ENCODE results near the gene CUL1.

Gene CUL1

DNA sequence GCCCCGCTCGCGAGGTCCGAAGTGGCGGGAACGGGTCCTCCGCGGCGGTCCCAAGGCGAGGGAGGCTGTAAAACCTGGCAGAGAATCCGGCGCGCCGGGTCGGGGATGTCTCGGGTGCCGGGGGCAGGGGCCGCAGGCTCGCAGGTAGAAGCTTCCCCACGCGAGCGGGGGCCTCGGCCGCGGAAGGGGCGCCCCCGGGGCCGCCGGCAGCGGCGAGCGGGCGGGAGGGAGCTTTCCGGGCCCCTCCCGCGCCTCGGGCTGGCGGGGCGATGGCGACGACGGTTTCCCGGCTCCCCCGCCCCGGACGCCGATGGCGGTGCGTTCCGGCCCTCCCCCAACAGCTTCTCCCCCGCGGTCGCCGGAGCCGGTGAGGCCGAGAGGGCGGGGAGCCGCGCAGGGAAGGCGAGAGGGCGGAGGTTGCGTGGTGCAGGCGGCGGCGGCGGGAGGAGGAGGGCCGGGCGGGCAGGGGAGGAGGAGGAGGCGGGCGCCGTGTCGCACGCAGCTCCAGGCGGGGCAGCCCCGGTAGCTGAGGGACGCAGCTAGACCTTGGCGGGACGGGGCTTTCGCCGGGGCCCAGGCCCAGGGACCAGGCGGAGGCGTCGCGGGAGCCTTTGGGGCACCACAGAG, at the start of gene CUL1:
Gene CUL1, plus strand, starts transcription at position 507 of the 627 bp plus-strand sequence. CDS start 31,220 bp downstream, outside the sequence.
- peak; percentile 82 for DNase-seq (ENCODE audit: low read depth)

DNA sequence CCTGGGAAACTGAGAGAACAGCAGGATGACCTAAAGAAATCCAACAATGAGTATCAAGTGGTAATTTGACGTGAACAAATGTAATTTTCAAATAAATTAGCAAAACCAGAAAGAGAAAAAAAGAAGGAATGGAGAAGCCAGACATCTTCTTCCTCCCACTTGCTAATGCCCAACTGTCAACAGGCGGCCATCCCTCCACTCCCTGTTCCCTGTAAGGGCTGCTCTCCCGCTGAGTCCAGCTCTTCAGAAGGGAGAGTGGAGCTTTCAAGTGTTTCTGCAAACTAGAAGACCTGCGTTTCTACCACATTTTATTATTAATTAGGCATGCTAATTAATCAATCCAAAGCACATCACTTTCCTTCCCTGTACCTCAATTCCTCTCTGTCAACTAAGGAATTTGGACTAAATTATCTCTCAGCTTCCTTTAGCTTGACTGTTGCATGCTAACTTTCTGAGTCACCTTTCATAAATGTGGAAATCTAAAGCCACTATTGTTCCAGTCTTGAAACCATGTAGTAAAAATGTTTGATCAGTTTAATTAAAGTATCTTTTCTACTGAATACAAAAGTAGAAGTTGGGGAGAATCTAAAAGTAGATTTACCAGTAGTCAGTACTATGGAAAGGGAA, 48.4 kb upstream of the CUL1 start:
- DNase-seq (ENCODE audit: low read depth), result peak; percentile 71

DNA sequence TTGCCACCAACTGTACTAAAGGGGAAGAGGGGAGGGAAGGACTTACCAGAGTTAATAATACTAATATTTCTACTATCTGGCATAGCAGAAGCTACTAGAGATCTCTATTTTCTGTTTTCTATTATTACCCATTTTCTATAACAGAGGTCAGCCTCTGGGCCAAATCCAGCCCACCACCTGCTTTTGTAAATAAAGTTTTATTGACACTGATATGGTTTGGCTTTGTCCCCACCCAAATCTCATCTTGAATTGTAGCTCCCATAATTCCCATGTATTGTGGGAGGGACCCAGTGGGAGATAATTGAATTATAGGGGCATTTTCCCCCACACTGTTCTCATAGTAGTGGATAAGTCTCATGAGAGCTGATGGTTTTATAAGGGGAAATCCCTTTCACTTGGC, 45.9 kb upstream of the CUL1 start:
- DNase-seq (ENCODE audit: low read depth), result no peak

DNA sequence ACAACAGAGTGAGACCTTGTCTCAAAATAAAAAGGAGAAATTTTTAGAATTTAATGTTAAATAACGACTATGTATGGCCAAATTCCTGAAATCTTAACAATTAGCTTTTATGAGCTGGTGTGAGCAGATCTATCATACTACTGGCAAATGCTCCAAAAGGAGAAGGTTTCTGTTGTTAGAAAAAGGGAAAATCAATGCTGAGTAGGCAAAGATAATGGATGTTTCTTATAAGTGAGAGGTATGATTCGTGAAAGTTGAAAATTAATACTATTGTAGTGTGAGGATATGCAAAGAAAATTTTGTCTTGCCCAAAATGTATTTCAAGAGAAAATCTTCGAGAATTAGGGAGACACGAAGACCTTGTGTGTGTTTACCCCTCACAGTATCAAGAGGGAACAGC, 40.8 kb upstream of the CUL1 start:
- DNase-seq (ENCODE audit: low read depth), result no peak

DNA sequence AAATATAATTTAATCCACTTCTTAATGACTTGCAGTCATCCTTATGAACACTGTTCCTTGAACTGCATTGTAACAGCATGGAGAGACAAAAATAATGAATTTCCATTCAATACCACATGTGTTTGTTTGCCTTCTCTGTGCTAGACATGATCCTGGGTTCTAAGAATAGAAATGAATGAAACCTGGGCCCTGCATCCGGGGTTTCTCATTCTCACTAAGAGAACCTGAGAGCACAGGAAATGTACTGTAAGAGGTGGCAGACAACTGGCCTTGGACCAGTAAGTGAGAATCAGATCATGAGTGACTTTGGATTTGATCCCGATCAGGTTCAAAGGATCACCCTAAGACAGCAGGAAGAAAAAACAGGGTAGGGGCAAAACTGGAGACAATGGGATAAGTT, 37.2 kb upstream of the CUL1 start:
- no peak for DNase-seq (ENCODE audit: low read depth)

DNA sequence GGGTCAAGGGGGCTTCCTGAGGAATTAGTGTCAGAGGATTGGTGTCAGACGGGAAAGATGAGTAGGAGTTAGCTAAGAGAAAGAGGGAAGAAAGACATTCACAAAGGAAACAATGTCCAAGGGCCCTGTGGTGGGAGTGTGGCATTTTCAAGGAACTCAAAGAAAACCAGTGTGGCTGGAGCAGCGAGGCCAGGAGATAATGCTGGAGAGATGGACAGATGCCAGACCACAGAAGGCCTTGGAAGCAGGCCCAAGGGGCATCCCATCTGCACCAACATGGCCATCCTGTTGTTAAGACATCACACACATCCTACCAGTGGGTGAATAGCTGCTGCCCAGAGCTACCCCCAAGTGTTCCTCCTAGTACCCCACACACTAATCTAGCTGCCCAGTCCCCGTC, 36.1 kb upstream of the CUL1 start:
- DNase-seq (ENCODE audit: low read depth), result peak; percentile 27

DNA sequence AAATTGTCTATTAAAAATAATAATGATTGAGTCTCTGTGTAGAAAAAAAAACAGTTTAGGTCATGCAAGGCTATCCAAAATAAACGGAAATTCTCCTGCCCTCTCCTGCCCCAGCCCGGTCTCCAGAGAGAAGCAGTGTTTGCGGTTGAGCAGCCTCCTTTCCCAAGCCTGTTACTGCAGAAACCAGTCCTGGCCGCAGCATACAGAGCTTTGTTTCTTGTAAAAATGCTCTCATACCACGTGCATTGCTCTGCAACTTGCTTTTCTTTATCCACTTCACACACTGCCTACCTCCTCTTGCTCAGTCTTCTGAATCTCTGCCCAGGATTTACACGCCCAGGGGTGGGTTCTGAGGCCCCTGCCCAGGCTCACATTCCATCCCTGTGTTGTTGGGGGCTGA, 34.4 kb upstream of the CUL1 start:
- peak; percentile 31 for DNase-seq (ENCODE audit: low read depth)

DNA sequence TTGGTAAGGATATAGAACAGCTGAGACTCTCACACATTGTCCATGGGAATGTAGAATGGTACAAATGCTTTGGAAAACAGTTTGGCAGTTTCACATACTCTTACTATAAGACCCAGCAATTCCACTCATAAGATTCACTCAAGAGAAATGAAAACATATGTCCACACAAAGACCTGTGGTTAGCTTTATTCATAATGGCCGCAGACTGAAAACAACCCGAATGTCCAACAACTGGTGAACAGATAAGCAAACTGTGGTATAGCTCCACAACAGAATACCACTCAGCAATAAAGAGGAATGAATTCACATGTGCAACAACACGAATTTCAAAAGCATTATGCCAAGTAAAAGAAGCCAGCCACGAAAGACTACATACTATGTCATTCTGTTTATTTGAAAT, 33.5 kb upstream of the CUL1 start:
- no peak for DNase-seq (ENCODE audit: low read depth)

DNA sequence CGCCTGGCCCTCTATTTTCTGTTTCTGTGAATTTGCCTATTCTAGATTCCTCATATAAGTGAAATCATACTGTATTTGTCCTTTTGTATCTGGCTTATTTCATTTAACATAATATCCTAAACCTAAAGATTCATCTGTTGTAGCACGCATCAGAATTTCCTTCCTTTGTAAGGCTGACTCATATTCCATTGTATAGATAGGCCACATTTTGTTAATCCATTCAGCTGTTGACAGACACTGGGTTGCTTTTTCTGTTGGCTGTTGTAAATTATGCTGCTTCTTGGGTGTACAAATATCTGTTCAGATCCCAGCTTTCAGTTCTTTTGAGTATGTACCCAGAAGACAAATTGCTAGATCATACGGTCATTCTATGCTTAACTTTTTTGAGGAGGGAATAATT, 28.8 kb upstream of the CUL1 start:
- no peak for DNase-seq (ENCODE audit: low read depth)

DNA sequence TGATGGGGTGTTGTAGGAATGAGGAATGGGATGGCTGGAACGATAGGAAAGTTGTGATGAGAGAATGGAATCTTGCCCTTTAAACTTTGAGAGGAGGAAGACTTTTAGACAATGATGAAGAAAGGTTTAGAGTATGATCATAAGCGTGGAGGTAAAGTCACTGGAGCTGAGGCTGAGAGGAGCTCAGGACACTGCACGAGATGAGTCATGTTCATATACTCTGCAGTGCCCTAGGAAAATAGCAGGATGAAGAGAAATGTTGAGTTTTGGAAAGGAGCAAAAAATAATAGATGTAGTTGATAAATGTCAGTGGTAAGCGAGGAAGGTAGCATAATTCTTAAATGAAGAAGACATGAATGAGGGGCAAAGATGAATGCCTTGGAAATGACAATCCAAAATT, 28.3 kb upstream of the CUL1 start:
- no peak for DNase-seq (ENCODE audit: low read depth)

DNA sequence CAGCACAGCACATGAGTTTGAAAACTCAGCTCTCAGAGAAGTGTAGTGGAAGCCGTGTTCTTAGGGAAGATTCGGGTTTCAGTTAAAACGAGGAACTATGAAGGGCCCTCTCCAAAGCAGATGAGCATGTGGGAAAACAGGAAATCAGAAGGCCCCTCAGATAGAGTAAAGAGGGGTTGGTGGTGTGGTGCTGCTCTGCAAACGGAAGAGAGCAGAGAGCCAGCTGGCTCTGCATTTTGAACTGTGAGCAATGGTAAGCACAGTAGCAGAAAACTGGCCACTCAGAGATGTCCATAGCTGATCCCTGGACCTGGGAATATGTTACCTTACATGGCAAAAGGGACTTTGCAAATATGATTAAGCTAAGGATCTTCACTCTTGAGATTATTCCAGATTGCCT, 27.9 kb upstream of the CUL1 start:
- no peak for DNase-seq (ENCODE audit: low read depth)

DNA sequence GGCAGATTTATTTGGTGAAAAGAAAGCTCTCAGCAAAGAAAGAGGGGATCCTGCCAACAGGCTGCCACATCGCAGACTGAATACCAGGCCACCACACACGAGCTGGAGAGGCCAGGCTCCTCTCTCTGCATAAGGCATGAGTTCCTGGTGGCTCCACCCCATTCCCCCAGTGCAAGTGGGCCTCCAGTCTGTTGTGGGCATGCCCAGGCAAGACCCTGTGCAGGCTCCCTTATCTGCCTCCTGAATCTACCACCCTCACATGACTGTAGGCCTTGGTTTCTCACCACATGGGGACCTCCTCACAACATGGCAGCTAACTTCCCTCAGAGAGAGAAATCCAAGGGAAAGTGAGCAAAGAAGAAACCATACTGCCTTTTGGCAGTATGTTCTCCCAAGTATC, 26.7 kb upstream of the CUL1 start:
- peak; percentile 13 for DNase-seq (ENCODE audit: low read depth)

DNA sequence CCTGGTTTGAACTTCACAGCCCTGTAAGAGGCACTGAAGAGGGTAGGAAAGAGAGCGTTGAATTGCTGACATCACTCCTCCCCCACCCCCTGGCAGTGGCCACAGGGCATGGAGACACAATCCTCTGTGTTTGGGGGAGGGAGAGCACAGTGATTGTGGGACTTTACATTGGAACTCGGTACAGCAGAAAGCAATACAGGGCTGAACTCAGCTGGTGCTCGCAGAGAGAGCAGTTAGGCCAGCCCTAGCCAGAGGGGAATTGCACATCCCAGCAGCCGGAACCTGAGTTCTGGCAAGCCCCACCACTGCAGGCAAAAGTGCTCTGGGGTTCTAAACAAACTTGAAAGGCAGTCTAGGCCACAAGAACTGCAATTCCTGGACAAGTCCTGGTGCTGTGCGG, 24.0 kb upstream of the CUL1 start:
- no peak for DNase-seq (ENCODE audit: low read depth)

DNA sequence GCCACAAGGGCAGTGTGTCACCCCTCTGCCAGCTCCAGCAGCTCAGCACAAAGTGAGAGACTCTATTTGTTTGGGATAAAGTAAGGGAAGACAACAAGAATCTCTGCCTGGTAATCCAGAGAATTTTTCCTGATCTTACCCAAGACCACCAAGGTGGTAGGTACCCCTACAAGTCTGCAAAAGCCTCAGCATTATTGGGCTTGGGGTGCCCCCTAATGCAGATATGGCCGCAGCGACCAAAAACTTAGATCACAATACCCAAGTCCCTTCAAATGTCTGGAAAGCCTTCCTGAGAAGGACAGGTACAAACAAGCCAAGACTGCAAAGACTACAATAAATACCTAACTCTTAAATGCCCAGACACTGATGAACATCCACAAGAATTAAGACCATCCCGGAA, 22.4 kb upstream of the CUL1 start:
- DNase-seq (ENCODE audit: low read depth), result no peak

DNA sequence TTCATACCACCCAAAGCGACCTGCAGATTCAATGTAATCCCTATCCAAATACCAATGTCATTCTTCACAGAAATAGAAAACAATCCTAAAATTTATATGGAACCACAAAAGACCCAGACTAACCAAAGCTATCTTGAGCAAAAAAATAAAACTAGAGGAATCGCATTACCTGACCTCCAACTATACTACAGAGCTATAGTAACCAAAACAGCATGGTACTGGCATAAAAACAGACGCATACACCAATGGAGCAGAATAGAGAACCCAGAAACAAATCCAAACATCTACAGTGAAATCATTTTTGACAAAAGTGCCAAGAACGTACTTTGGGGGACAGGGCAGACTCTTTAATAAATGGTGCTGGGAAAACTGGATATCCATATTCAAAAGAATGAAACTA, 16.9 kb upstream of the CUL1 start:
- DNase-seq (ENCODE audit: low read depth), result no peak

DNA sequence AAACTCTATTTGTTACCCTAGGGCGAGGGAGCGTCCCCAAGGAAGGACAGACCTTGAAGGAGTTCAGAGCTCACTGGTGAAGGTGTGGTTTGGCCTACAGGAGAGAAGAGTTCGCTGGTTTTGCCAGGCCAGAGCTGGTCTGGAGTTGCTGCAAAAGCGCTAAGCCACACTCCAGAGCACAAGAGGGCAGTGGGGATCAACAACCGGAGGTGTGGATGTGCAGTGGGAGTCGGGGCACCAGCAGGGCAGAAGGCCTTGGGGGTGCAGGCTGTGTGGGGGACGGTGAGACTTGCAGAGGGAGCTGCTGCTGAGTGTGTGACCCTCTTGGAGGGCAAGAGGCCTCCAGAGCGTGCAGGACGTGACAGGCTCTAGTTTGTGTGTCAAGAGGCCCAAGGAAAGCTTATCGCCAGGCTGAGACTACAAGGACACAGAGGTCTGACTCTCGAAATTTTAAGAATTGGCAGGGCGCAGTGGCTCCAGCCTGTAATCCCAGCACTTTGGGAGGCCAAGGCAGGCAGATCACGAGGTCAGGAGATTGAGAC, 14.3 kb upstream of the CUL1 start:
- no peak for DNase-seq (ENCODE audit: low read depth)

DNA sequence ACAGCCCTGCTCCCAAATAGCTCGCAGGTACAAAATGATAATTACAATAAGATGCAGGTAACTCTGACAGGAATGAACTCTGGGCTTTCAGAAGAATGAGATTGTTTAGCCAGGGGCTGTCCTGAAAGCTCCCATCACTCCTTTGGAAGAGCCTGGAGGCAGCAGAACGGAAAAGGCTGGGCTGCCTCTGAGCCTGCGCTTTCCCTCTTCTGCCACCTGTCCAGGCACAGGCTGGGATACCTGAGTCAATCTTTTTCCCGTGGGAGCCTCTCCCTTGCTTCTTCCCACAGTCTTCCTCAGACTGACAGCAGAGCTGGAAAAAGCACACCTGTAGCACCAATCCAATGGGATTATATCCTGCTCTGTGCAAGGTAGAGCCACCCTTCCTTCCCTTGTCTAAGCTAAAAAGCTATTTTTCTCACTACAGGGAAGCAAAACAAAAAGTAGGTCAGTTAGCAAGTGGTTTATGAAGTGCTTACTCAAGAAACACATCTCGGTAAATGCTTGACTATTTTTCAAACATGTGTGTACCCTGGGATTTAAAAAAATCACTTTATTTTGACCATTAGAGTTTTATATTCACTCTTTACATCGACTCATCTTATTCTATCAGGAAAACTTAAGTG, 12.3 kb upstream of the CUL1 start:
- no peak for DNase-seq (ENCODE audit: low read depth)

DNA sequence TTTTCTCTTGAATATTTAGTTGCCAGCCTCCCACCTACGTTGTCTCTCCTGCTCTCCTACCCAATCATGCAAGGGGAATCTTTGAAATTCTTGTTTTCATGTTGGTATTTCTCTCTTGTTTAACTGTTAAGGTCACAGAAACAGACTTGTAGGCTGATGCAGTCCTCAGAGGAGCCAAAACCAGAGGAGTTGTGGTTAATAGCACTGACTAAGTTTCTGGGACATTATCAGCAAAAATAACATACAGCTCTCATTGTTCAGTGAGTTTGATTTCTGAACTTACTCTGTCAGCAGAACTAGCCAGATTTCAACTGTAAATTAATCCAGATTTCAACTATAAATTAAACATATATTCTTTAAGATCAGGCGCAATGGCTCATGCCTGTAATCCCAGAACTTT, 11.1 kb upstream of the CUL1 start:
- no peak for DNase-seq (ENCODE audit: low read depth)

DNA sequence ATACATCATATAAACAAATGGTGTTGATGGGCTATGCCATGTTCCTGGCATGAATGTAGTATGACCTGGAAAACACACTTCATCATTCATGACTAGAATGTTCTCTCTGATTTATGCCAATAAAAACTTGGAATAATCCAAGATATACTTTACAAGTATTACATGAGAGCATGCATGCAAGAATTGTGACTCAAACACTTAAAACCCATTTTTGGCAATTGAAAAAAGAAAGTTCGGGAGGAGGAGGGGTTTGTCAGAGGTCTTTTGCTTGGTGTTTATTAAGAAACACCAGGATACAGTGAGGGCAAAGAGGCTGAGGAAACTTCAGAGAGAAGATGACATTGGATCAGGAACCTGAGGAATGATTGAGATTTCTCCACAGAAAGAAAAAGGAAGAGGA, 10.2 kb upstream of the CUL1 start:
- DNase-seq (ENCODE audit: low read depth), result no peak

DNA sequence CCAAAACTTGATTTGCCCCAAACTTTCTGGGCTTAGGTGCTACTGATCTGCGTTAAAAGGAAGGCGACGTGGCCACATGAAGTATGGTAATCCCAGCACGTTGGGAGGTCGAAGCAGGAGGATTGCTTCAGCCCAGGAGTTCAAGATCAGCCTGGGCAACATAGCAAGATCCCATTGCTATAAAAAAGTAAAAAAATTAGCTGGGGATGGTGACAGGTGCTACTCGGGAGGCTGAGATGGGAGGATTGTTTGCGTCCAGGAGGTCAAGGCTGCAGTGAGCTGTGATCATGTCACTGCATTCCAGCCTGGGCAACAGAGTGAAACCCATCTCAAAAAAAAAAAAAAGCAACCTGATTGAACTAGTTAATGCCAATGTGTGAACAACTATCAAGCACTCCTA, 5.1 kb upstream of the CUL1 start:
- no peak for DNase-seq (ENCODE audit: low read depth)

DNA sequence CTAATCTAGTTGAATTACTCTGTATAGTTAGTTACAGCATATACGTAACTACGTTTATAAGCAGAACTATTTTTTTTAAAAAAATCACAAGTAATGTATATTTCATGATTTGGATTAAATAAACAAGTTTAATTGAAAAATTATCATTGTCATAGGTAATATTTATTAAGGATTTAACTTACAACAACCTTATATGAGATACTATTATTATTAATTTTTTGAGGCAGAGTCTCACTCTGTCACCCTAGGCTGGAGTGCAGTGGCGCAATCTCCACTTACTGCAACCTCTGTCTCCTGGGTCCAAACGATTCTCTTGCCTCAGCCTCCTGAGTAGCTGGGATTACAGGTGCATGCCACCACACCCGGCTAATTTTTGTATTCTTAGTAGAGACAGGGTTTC, 4.1 kb upstream of the CUL1 start:
- DNase-seq (ENCODE audit: low read depth), result no peak

DNA sequence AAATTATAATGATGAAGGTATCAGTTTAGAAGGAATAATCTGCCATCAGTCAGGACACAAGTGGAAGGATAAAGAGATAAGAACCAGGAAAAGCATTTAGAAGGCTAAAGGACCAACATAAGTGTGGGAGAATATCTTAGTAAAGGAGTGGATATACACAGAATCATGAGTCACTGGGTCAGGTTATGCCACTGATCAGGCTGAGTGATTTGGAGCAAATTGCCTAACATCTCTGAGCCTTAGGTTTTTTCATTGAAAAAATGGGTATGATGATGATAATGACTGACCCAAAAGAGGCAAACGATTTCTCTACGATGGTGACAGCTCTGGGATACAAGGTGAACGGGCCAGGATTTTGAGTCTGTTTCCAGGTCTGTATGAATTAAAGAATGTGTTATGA, 2.8 kb upstream of the CUL1 start:
- DNase-seq (ENCODE audit: low read depth), result no peak

DNA sequence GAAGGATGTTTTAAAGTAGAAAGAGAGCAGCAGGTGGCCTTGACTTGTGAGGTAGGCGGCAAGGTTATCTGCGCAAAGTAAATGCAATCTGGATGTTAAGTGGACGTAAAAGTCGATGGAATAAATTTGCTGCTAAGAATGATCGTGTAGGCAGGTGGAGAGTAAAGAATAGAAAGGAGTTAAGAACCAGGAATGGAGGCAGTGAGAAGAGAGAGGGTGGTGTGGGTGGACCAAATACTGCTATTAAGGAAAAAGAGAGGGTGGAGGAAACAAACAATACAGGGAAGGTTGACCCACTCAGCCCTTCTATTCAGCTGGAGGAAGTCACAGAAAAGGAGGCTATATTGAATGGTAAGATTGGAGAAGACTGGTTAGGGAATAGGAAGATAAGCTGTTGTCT, 1.9 kb upstream of the CUL1 start:
- DNase-seq (ENCODE audit: low read depth), result no peak

All from EH (cell line).